Trophoblast cell (in vitro differentiated cells and primary cell): ENCODE results near the gene CNKSR3.

Source experiments
- DNase-seq, 2 donors: peaks; one replicate each; pipeline ENCODE4 v3.0.0-alpha.2; 2016
- H2AFZ ChIP-seq: 2 replicates; pipeline ENCODE4 v1.6.1; 2013; ENCODE audit warnings: low read length, moderate library complexity, mild to moderate bottlenecking; ENCODE audit not compliant: insufficient read depth, poor library complexity
- H2AK5ac ChIP-seq: 2 replicates; pipeline ENCODE4 v1.6.1; 2013; ENCODE audit warnings: mild to moderate bottlenecking, low read length
- H2BK120ac ChIP-seq: 2 replicates; pipeline ENCODE4 v1.6.1; 2013; ENCODE audit warnings: low read length, mild to moderate bottlenecking, moderate library complexity; ENCODE audit not compliant: insufficient read depth, poor library complexity
- H2BK12ac ChIP-seq: 2 replicates; pipeline ENCODE4 v1.6.1; 2013; ENCODE audit warnings: mild to moderate bottlenecking, low read length, moderate library complexity
- H2BK5ac ChIP-seq: 2 replicates; pipeline ENCODE4 v1.6.1; 2013; ENCODE audit warnings: low read length, low read depth, moderate library complexity, mild to moderate bottlenecking; ENCODE audit not compliant: poor library complexity
- H3K14ac ChIP-seq: 2 replicates; pipeline ENCODE4 v1.6.1; 2013; ENCODE audit warnings: mild to moderate bottlenecking, low read length
- H3K18ac ChIP-seq: 2 replicates; pipeline ENCODE4 v1.6.1; 2013; ENCODE audit warnings: mild to moderate bottlenecking, low read length
- H3K23ac ChIP-seq: 2 replicates; pipeline ENCODE4 v1.6.1; 2013; ENCODE audit warnings: low read length
- H3K27ac ChIP-seq: 2 replicates; pipeline ENCODE4 v1.5.1; 2013; ENCODE audit warnings: low read depth, mild to moderate bottlenecking, inconsistent platforms, low read length, moderate library complexity
- H3K27me3 ChIP-seq: 2 replicates; pipeline ENCODE4 v1.6.1; 2013; ENCODE audit warnings: inconsistent platforms, mild to moderate bottlenecking, low read length, moderate library complexity; ENCODE audit not compliant: insufficient read depth
- H3K36me3 ChIP-seq, 2 experiments: 1 replicate in 1 of 2; 2 replicates in 1 of 2; pipeline ENCODE4 v1.6.1; 2013; ENCODE audit warnings: low read length in 2 of 2, mild to moderate bottlenecking in 2 of 2, moderate library complexity in 1 of 2; ENCODE audit not compliant: insufficient read depth in 2 of 2, control insufficient read depth in 1 of 2
- H3K4ac ChIP-seq: 2 replicates; pipeline ENCODE4 v1.6.1; 2013; ENCODE audit warnings: low read depth, mild to moderate bottlenecking, low read length, moderate library complexity
- H3K4me1 ChIP-seq, 2 experiments: 1 replicate in 1 of 2; 2 replicates in 1 of 2; pipeline ENCODE4 v1.6.1; 2013; ENCODE audit warnings: low read length in 2 of 2, mild to moderate bottlenecking in 2 of 2, moderate library complexity in 1 of 2; ENCODE audit not compliant: insufficient read depth in 2 of 2, control insufficient read depth in 1 of 2
- H3K4me2 ChIP-seq: 2 replicates; pipeline ENCODE4 v1.6.1; 2013; ENCODE audit warnings: inconsistent platforms, mild to moderate bottlenecking, low read length, moderate library complexity
- H3K4me3 ChIP-seq: 2 replicates; pipeline ENCODE4 v1.5.1; 2013; ENCODE audit warnings: mild to moderate bottlenecking, low read depth, low read length, inconsistent platforms
- H3K79me1 ChIP-seq: one replicate; pipeline ENCODE4 v1.6.1; 2013; ENCODE audit warnings: low read length
- H3K79me2 ChIP-seq: 2 replicates; pipeline ENCODE4 v1.6.1; 2013; ENCODE audit warnings: low read length, mild to moderate bottlenecking; ENCODE audit not compliant: control insufficient read depth, insufficient read depth, poor library complexity
- H3K9ac ChIP-seq: 2 replicates; pipeline ENCODE4 v1.6.1; 2013; ENCODE audit warnings: mild to moderate bottlenecking, low read length
- H3K9me3 ChIP-seq: 2 replicates; pipeline ENCODE4 v1.6.1; 2013; ENCODE audit warnings: low read depth, mild to moderate bottlenecking, control low read depth, inconsistent platforms, low read length; ENCODE audit not compliant: insufficient read depth
- H4K12ac ChIP-seq: 2 replicates; pipeline ENCODE4 v1.6.1; 2013; ENCODE audit warnings: low read depth, mild to moderate bottlenecking, low read length, moderate library complexity
- H4K8ac ChIP-seq: 2 replicates; pipeline ENCODE4 v1.6.1; 2013; ENCODE audit warnings: low read depth, mild to moderate bottlenecking, low read length, moderate library complexity
- H4K91ac ChIP-seq: one replicate; pipeline ENCODE4 v1.6.1; 2013; ENCODE audit warnings: low read depth, mild to moderate bottlenecking, low read length, moderate library complexity
- WGBS: extraction: QIAGEN DNeasy Blood & Tissue Kit; methylation state at CpG from one replicate; pipeline ENCODE4 v1.1.7; 2013; ENCODE audit warnings: missing lambda C conversion rate; ENCODE audit not compliant: insufficient read length, insufficient coverage; ENCODE audit errors: extremely low coverage; 5-methylcytosine and 5-hydroxymethylcytosine counted together

CNKSR3 gene

GRCh38 chr6:154496186-154496585 lies 14.3 kb downstream of the CNKSR3 start:
- no peak overlapping the region for H2AK5ac ChIP-seq
- WGBS, result no CpG with 5 or more reads among the region's 4 CpGs
- H3K23ac ChIP-seq, result no peak overlapping the region
- DNase-seq, result no peak
- H4K12ac ChIP-seq, result no peak overlapping the region
- no peaks in the 10 kb centered on the region for H3K36me3 ChIP-seq
- no peak overlapping the region for H3K18ac ChIP-seq
- no peak overlapping the region for H3K4ac ChIP-seq
- no peaks in the 10 kb centered on the region for H3K4me1 ChIP-seq
- H4K8ac ChIP-seq, result no peak overlapping the region
- no peak overlapping the region for H2AFZ ChIP-seq
- no peak overlapping the region for H2BK5ac ChIP-seq
- H3K9me3 ChIP-seq, result no peaks in the 10 kb centered on the region
- no peak overlapping the region for H2BK120ac ChIP-seq
- no peak overlapping the region for H3K9ac ChIP-seq
- no peaks in the 10 kb centered on the region for H3K79me1 ChIP-seq
- no peak overlapping the region for H3K4me3 ChIP-seq
- no peaks in the 10 kb centered on the region for H3K79me2 ChIP-seq
- no peaks in the 10 kb centered on the region for H3K27me3 ChIP-seq
- no peak overlapping the region for H3K27ac ChIP-seq
- H4K91ac ChIP-seq, result no peak overlapping the region
- no peak overlapping the region for H2BK12ac ChIP-seq
- no peak overlapping the region for H3K4me2 ChIP-seq
- H3K14ac ChIP-seq, result no peak overlapping the region

- Histone ChIP-seq H3K79me1 (no peaks in the 10 kb centered on the region), H4K12ac (no peak overlapping the region), H3K18ac (no peak overlapping the region), H3K4ac (no peak overlapping the region), H3K23ac (no peak overlapping the region), H3K9ac (no peak overlapping the region), H4K91ac (no peak overlapping the region), H2BK120ac (no peak overlapping the region), H3K4me1 (no peaks in the 10 kb centered on the region), H3K36me3 (no peaks in the 10 kb centered on the region), H2BK12ac (no peak overlapping the region), H3K14ac (no peak overlapping the region), H3K27me3 (no peaks in the 10 kb centered on the region), H4K8ac (no peak overlapping the region), H3K9me3 (no peaks in the 10 kb centered on the region), H3K4me2 (no peak overlapping the region), H2BK5ac (no peak overlapping the region), H2AK5ac (no peak overlapping the region), H3K4me3 (no peak overlapping the region), H2AFZ (no peak overlapping the region), H3K79me2 (no peaks in the 10 kb centered on the region), H3K27ac (no peak overlapping the region)
- DNase-seq, result no peak
- no CpG with 5 or more reads among the region's 5 CpGs for WGBS
These were observed 15.7 kb downstream of the CNKSR3 start for GRCh38 chr6:154494592-154495311.

- no peak for DNase-seq
- Histone ChIP-seq H3K27ac (no peak overlapping the region), H2BK5ac (no peak overlapping the region), H3K4me1 (no peaks in the 10 kb centered on the region), H3K23ac (no peak overlapping the region), H4K8ac (no peak overlapping the region), H3K9ac (no peak overlapping the region), H2BK120ac (no peak overlapping the region), H2BK12ac (no peak overlapping the region), H3K18ac (no peak overlapping the region), H4K91ac (no peak overlapping the region), H3K79me1 (no peaks in the 10 kb centered on the region), H3K14ac (no peak overlapping the region), H4K12ac (no peak overlapping the region), H3K4ac (no peak overlapping the region), H3K79me2 (no peaks in the 10 kb centered on the region), H3K27me3 (no peaks in the 10 kb centered on the region), H2AFZ (no peak overlapping the region), H2AK5ac (no peak overlapping the region), H3K36me3 (no peaks in the 10 kb centered on the region), H3K9me3 (no peaks in the 10 kb centered on the region), H3K4me2 (no peak overlapping the region), H3K4me3 (no peak overlapping the region)
- no CpG with 5 or more reads among the region's 5 CpGs for WGBS
These were observed 18.7 kb downstream of the CNKSR3 start for GRCh38 chr6:154491567-154492470.

GRCh38 chr6:154489822-154490221 lies 20.7 kb downstream of the CNKSR3 start:
- Histone ChIP-seq H3K27me3 (no peaks in the 10 kb centered on the region), H3K14ac (no peak overlapping the region), H3K79me2 (no peaks in the 10 kb centered on the region), H3K36me3 (no peaks in the 10 kb centered on the region), H3K9ac (no peak overlapping the region), H3K23ac (no peak overlapping the region), H2BK5ac (no peak overlapping the region), H3K9me3 (no peaks in the 10 kb centered on the region), H2AK5ac (no peak overlapping the region), H3K27ac (no peak overlapping the region), H3K4me3 (no peak overlapping the region), H4K91ac (no peak overlapping the region), H3K18ac (no peak overlapping the region), H2BK120ac (no peak overlapping the region), H3K4me1 (no peaks in the 10 kb centered on the region), H3K4me2 (no peak overlapping the region), H4K8ac (no peak overlapping the region), H3K79me1 (no peaks in the 10 kb centered on the region), H2AFZ (no peak overlapping the region), H4K12ac (no peak overlapping the region), H3K4ac (no peak overlapping the region), H2BK12ac (no peak overlapping the region)
- WGBS, result no CpG with 5 or more reads among the region's 5 CpGs
- DNase-seq, result no peak
